ENCODE data around the gene LYRM7.
"Not testable (repeated sequence)": the region's sequence is repeated elsewhere in the genome, so short reads cannot be mapped to it uniquely, and the experiment has no call there.

The LYRM7 gene

DNA sequence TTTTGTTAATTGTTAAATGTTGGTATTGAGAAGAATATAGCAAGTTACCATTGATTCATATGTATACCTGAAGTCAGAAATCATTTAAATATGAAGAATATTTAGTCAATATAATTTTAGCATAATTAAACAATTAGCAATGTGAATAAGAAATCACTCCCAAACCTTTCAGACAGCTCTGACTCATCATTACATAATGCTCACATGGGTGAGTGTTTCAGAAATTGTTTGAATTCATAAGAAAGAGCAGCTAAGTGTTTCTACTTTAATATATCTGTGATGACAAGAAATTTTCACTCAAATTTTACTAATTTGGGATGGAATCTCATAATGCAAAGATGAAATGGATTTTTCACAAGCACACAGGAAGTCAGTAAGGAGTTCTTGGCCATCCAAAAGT, 51.1 kb downstream of the LYRM7 start:
- DNase-seq = no peak

GRCh38 chr5:131222731-131223130, 52.0 kb downstream of the LYRM7 start:
- no peak for DNase-seq

DNA sequence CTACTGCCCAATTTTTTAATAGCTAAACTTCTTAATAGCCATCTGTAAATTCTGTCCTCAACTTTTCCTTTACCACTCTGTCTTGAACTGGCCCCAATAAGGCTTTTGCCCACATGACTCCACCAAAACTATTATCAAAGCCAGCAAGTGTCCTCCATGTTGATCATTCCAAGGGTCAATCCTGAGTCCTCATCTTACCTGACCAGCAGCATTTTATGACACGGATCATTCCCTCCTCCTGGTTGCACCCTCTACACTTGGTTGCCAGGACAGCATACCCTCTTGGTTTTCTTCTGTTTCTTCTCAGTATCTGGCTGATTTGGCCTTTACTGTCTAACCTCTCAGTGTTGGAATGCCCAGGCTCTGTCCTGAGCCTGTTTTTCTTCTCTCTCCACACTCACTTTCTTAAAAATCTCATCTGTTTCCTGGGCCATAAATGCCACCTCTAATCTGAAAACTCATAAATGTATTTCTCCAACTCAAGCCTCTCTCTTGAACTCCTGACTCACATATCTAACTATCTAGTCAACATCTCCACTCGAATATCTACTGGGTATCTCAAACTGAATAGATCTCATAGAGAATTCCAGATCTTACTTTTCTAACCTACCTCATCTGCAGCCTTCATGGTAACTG, 53.1 kb downstream of the LYRM7 start:
- no peak for DNase-seq

GRCh38 chr5:131224387-131225201, 53.9 kb downstream of the LYRM7 start:
- no peak for DNase-seq

DNA sequence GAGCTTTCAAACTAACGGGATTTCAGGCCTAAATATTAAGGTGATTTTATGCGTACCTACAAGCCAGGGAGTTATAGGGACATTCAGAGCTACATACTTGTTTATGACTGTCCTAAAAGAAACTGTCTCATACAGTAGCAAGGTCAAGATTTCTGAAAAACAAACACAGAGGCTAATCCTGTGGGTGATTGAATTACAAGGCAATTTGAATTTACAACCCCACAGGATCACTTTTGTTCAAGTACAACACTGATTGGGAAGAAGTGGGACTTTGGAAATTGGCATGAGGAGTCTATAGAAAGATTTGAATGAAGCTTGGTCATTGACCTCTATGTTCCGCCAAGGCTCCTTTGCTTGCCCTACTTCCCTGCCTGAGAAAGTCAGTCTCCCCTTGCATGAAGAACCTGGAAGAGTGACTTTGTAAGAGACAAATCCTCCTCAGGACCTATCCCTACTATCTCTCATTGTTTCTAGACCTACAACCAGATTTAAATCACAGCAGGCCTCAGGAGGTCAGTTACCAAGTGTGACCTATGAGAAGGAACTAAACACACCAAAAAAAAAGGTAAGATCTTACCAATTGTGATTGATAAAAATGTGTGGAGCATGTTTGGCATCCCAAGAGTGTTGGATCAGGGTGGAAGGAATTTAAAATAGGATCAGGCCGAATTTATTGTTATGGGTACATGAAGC, 54.7 kb downstream of the LYRM7 start:
- DNase-seq = no peak

GRCh38 chr5:131226899-131227298, 56.2 kb downstream of the LYRM7 start:
- DNase-seq = no peak

DNA sequence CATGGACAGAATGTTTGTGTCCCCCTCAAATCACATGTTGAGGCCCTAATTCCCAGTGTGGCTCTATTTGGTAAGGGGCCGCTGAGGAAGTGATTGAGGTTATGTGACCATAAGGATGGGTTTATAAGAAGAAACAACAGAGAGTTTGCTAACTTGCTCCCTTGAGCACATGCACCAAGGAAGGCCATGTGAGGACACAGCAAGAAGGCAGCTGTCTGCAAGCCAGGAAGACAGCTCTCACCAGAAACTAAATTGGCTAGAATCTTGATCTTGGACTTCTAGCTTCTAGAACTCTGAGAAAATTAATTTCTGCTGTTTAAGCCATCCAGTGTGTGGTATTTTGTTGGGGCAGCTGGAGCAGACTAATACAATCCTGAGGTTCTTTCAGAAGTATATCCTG, 57.9 kb downstream of the LYRM7 start:
- DNase-seq = no peak

DNA sequence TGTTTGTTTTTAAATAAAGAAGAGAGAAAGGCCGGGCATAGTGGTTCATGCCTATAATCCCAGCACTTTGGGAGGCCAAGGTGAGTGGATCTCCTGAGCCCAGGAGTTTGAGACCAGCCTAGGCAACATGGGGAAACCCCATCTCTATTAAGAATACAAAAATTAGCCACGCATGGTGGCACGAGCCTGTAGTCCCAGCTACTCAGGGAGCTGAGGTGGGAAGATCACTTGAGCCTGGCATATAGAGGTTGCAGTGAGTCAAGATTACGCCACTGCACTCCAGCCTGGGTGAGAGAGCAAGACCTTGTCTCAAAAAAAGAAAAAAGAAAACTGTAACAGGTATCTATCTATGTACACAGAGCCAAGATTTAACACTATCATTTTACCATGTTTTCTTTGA, 58.9 kb downstream of the LYRM7 start:
- DNase-seq = no peak

DNA sequence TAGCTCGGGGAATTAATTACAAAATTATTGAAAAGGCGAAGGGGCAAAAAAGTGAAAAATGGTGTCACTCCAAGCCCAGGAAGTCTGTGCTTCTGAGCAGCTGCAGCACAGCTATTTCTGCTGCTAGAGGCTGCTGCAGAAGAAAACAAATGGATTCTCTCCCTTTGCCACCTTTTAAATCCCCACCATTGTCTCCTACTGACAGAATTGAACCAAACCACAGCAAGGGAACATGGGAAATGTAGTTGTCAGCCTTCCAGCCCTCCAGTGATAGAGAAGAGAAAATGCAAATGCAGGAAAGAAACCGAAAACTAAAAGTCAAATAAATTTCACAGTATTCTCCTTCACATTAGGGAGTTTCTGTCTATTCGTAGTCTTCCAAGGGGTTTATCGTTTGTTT, 59.7 kb downstream of the LYRM7 start:
- no peak for DNase-seq

- DNase-seq = no peak
Measured at GRCh38 chr5:131239686-131240085, 68.9 kb downstream of the LYRM7 start.

GRCh38 chr5:131242728-131243255, 72.0 kb downstream of the LYRM7 start:
- DNase-seq = no peak

DNA sequence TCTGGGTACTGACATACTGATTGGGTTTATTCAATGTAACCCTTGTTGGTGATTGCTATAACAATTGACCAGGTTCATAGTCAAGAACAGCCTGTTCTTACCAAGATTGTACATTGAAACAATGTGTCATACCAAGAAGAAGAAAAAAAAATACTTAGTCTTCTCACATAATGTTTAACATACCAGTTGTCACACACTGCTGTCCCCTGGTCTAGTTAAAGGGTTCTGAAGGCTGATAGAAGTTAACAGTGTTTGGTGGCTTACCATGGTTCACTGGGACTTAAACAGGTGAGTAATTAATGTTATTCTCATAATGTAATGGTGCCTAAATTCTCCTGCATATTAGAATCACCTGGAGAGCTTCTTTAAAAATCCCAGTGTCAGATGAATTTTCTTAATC, 74.6 kb downstream of the LYRM7 start:
- no peak for DNase-seq

DNA sequence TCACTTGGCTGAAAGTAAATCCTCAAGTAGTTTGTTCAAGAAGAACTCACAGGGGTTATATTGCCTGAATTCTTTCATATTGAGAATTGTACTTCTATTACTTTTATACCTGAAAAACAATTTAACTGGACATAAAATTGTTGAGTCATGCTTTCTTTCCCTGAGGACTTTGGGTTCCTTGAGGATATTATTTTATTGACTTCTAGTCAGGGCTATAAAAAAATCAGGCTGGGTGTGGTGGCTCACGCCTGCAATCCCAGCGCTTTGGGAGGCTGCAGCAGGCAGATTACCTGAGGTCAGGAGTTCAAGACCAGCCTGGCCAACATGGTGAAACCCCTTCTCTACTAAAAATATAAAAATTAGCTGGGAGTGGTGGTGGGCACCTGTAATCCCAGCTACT, 75.2 kb downstream of the LYRM7 start:
- no peak for DNase-seq

DNA sequence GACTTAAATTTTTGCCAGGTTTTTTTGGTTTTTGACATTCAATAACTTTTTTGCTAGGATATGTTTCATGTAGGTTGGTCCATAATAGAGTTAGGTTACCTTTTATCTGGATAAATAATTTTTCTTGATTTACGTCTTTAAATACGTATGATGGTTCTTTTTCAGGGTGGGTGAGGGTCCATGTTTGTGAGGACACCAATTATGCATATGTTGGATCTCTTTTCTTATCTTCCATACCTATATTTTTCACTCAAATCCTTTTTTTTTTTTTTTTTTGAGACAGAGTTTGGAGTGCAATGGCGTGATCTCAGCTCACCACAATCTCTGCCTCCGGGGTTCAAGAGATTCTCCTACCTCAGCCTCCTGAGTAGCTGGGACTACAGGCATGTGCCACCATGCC, 75.8 kb downstream of the LYRM7 start:
- DNase-seq = no peak

GRCh38 chr5:131250751-131251475, 80.2 kb downstream of the LYRM7 start:
- no peak for DNase-seq

DNA sequence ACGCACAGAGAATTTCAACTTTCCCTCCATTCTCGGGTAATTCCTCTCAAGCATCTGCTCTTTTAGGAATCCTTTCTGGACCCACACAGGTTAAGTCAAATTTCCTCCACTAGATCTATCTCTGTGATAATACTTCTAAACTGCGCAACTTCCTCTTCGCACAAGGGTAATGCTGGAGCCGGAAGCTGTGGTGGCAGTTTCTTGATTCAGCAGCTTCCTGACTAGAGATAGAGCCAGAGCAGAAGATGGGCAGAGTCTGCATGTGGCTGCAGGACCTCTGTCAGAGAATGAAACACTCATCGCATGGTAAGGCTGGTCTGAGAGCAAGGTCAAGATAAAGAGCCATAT, 82.1 kb downstream of the LYRM7 start:
- DNase-seq = no peak

DNA sequence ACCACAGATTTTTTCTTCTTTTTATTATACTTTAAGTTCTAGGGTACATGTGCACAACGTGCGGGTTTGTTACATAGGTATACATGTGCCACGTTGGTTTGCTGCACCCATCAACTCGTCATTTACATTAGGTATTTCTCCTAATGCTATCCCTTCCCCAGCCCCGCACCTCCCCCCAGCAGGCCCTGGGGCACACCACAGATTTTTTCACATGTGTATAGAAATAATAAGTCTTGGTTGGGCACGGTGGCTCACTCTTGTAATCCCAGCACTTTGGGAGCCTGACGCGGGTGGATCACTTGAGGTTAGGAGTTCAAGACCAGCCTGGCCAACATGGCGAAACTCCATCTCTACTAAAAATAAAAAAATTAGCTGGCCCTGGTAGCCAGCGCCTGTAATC, 83.3 kb downstream of the LYRM7 start:
- not testable (repeated sequence) for DNase-seq

DNA sequence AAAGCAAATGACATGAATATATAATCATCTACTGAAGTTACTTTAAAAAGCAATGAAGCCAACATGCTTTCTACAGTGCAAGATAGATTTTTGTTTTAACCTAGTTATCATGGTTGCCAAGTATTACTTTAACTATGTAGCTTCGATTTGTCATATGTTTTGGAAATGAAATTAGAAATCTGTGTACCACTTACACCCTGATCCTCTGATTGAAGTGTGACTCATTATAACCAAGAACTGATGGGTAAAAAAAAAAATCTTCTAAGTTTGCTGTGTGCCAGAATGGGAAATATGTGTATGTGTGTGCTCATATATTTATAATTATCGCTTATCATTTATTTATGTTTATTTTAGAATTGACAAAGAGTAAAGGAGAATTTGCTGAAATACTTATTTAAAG, 84.0 kb downstream of the LYRM7 start:
- DNase-seq = no peak

All from NCI-H1694 treated with DMSO at 0.1 percent for 48 hours (cell line).